B cell (primary cell): ENCODE measurements around the gene BMP5. TPM values are rescaled to one million over a fixed set of nuclear protein-coding genes. Genes with fewer than 3 reads are reported as not detected.

Source experiments
- ATAC-seq: fragments of 200-7000 bp; cut with Tn5 transposase; one replicate; pipeline ENCODE4 v1.10.0; 2021; ENCODE audit warnings: low read depth, mild to moderate bottlenecking, moderate number of reproducible peaks, moderate library complexity
- CTCF ChIA-PET: fragments of 350-600 bp; sonication (Branson Sonifier 250); formaldehyde crosslinking; loops from one replicate; lab custom pipeline; 2021; ENCODE audit warnings: antibody characterized with exemption, inconsistent platforms; lab: Charles Lee
- POLR2A ChIA-PET: fragments of 350-600 bp; sonication (Branson Sonifier 250); formaldehyde crosslinking; loops from one replicate; lab custom pipeline; 2021; ENCODE audit warnings: antibody characterized with exemption; lab: Charles Lee
- DNase-seq: peaks from one replicate; pipeline ENCODE4 v3.0.0; 2013
- H2AFZ ChIP-seq: 2 replicates; pipeline ENCODE4 v1.6.1; 2012; ENCODE audit warnings: mild to moderate bottlenecking, low read depth, low read length; ENCODE audit not compliant: insufficient read depth, poor library complexity, severe bottlenecking
- H3K27ac ChIP-seq, 2 donors: 1 replicate in 1 of 2; 2 replicates in 1 of 2; pipeline ENCODE4 v1.5.1; 2012 to 2013; ENCODE audit warnings: low read length in 2 of 2, mild to moderate bottlenecking in 2 of 2, moderate library complexity in 1 of 2
- H3K27me3 ChIP-seq, 4 experiments: fragments of 200-600 bp in 1 of 4; sonication (generic) in 1 of 4; replicated peaks in 1 of 4; 1 replicate in 2 of 4; 2 replicates in 2 of 4; pipeline versions ENCODE4 v1.6.1 to v1.7.0; 2013 to 2016; ENCODE audit warnings: low read length in 3 of 4, mild to moderate bottlenecking in 2 of 4, mixed read lengths in 1 of 4, moderate library complexity in 1 of 4; ENCODE audit not compliant: insufficient read depth in 4 of 4, control insufficient read depth in 3 of 4; ENCODE audit errors: control extremely low read depth in 1 of 4
- H3K36me3 ChIP-seq, 2 experiments: replicated peaks in 1 of 2; 1 replicate in 1 of 2; 2 replicates in 1 of 2; pipeline versions ENCODE4 v1.6.1 to v1.7.1; 2013; ENCODE audit warnings: low read length in 1 of 2; ENCODE audit not compliant: insufficient read depth in 2 of 2, control insufficient read depth in 1 of 2; ENCODE audit errors: control extremely low read depth in 1 of 2, extremely low read depth in 1 of 2
- H3K4me1 ChIP-seq, 2 donors: fragments of 200-600 bp in 1 of 2; sonication (generic) in 1 of 2; 1 replicate in 1 of 2; 2 replicates in 1 of 2; pipeline versions ENCODE4 v1.5.1 to v1.6.1; 2013 to 2017; ENCODE audit warnings: low read length in 2 of 2; ENCODE audit not compliant: control insufficient read depth in 2 of 2, insufficient read depth in 2 of 2
- H3K4me2 ChIP-seq: replicated peaks from 2 replicates; pipeline ENCODE3; 2012; ENCODE audit warnings: mild to moderate bottlenecking, low read depth, low read length; ENCODE audit not compliant: poor library complexity, severe bottlenecking
- H3K4me3 ChIP-seq, 5 experiments: fragments of 200-600 bp in 1 of 5; sonication (generic) in 1 of 5; 1 replicate in 3 of 5; 2 replicates in 2 of 5; pipeline versions ENCODE4 v1.5.1 to v1.7.0; 2011 to 2016; ENCODE audit warnings: low read length in 4 of 5, mild to moderate bottlenecking in 4 of 5, low read depth in 2 of 5, control low read depth in 1 of 5, moderate library complexity in 1 of 5; ENCODE audit not compliant: insufficient read depth in 1 of 5; ENCODE audit errors: control extremely low read depth in 1 of 5, extremely low read depth in 1 of 5
- H3K79me2 ChIP-seq: fragments of 200-600 bp; sonication (generic); one replicate; pipeline ENCODE4 v1.6.0; 2016; ENCODE audit warnings: low read length; ENCODE audit not compliant: control insufficient read depth, insufficient read depth
- H3K9ac ChIP-seq: fragments of 200-600 bp; sonication (generic); 2 replicates; pipeline ENCODE4 v1.6.1; 2017; ENCODE audit warnings: mild to moderate bottlenecking, low read length, moderate library complexity
- H3K9me3 ChIP-seq, 3 donors: one replicate each; pipeline versions ENCODE4 v1.6.1 to v1.7.1; 2013; ENCODE audit warnings: low read length in 2 of 3; ENCODE audit not compliant: control insufficient read depth in 2 of 3, insufficient read depth in 1 of 3; ENCODE audit errors: control extremely low read depth in 1 of 3
- H4K20me1 ChIP-seq: 2 replicates; pipeline ENCODE4 v1.6.0; 2012; ENCODE audit warnings: mild to moderate bottlenecking, low read length; ENCODE audit not compliant: insufficient read depth, control insufficient read depth, poor library complexity, severe bottlenecking
- H3K27ac Mint-ChIP-seq: one replicate; pipeline ENCODE4 v1.8.0; 2021; ENCODE audit warnings: mixed read lengths
- H3K27me3 Mint-ChIP-seq: one replicate; pipeline ENCODE4 v1.8.0; 2021; ENCODE audit warnings: mixed read lengths
- H3K4me1 Mint-ChIP-seq: one replicate; pipeline ENCODE4 v1.8.0; 2021; ENCODE audit warnings: mixed read lengths
- H3K4me3 Mint-ChIP-seq: one replicate; pipeline ENCODE4 v1.8.0; 2021; ENCODE audit warnings: mixed read lengths
- H3K9me3 Mint-ChIP-seq: one replicate; pipeline ENCODE4 v1.8.0; 2022; ENCODE audit warnings: mixed read lengths; ENCODE audit not compliant: insufficient read depth
- CTCF ChIP-seq: fragments of 200-600 bp; IDR thresholded peaks from one replicate; pipeline ENCODE4 v1.8.0; 2022; ENCODE audit warnings: antibody characterized with exemption, mild to moderate bottlenecking
- EZH2 ChIP-seq: IDR thresholded peaks from 2 replicates; pipeline ENCODE4 v1.6.1; 2012; ENCODE audit warnings: borderline replicate concordance, low read depth, mild to moderate bottlenecking, moderate library complexity, low read length; ENCODE audit not compliant: insufficient read depth, poor library complexity, severe bottlenecking
- WGBS: methylation state at CpG from one replicate; pipeline ENCODE4 v1.1.5; 2013; ENCODE audit warnings: missing lambda C conversion rate; ENCODE audit not compliant: insufficient coverage; 5-methylcytosine and 5-hydroxymethylcytosine counted together
- intact Hi-C: fragments of 100-400 bp; cut with micrococcal nuclease; formaldehyde crosslinking; loops from one replicate; pipeline ENCODE4 v1.10.0; 2022
- polyA plus RNA-seq: library from polyadenylated mRNA; depleted of rRNA; stranded (reverse); fragments of >200 nt; gene quantifications from 2 replicates; pipeline ENCODE4 v1.2.3, GENCODE V29; 2012
- total RNA-seq, 2 donors: library from RNA; stranded (reverse); fragments of 120-200 nt in 1 of 2; gene quantifications; 1 replicate in 1 of 2; 2 replicates in 1 of 2; pipeline versions ENCODE4 v1.2.3 to v1.2.4, GENCODE V29; 2013 to 2022

Gene BMP5
- total and polyA plus RNA-seq, 2 donors (not counting 1 experiment from before 2014, with no cell fraction given), result not detected

GRCh38 chr6:55819811-55820210 lies 55.6 kb downstream of the BMP5 start:
- WGBS, result no CpG with 5 or more reads among the region's 4 CpGs
- ATAC-seq (no peak), DNase-seq (no peak)
- H3K27me3 ChIP-seq, result no peaks in the 10 kb centered on the region
- no peaks in the 10 kb centered on the region for H3K79me2 ChIP-seq
- no peaks in the 10 kb centered on the region for H3K4me1 Mint-ChIP-seq
- no peak overlapping the region for H2AFZ ChIP-seq
- no peak for TF ChIP-seq EZH2
- TF ChIP-seq CTCF, result no peak
- no peaks in the 10 kb centered on the region for H4K20me1 ChIP-seq
- POLR2A ChIA-PET, result no interaction called here
- CTCF ChIA-PET, result no interaction called here
- intact Hi-C loops, result no loop called here
- H3K27me3 Mint-ChIP-seq, result no peaks in the 10 kb centered on the region
- no peak overlapping the region for H3K27ac Mint-ChIP-seq
- no peak overlapping the region for H3K27ac ChIP-seq
- no peaks in the 10 kb centered on the region for H3K4me1 ChIP-seq
- no peaks in the 10 kb centered on the region for H3K36me3 ChIP-seq
- peaks cover 2% of the 10 kb centered on the region for H3K9me3 Mint-ChIP-seq
- H3K9ac ChIP-seq, result no peak overlapping the region
- no peak overlapping the region for H3K4me2 ChIP-seq
- H3K9me3 ChIP-seq, result no peaks in the 10 kb centered on the region
- H3K4me3 ChIP-seq, result no peak overlapping the region
- H3K4me3 Mint-ChIP-seq, result no peak overlapping the region

GRCh38 chr6:55818482-55818881 lies 56.9 kb downstream of the BMP5 start:
- H3K79me2 ChIP-seq, result no peaks in the 10 kb centered on the region
- no peaks in the 10 kb centered on the region for H3K27me3 Mint-ChIP-seq
- intact Hi-C loops, result no loop called here
- WGBS, result 80% methylated on average over 1 of the region's 2 CpGs
- H3K9me3 Mint-ChIP-seq, result peaks cover 2% of the 10 kb centered on the region
- no peaks in the 10 kb centered on the region for H3K9me3 ChIP-seq
- no peak overlapping the region for H3K9ac ChIP-seq
- H3K27ac ChIP-seq, result no peak overlapping the region
- ATAC-seq (no peak), DNase-seq (no peak)
- no peak for TF ChIP-seq EZH2
- TF ChIP-seq CTCF, result no peak
- no peaks in the 10 kb centered on the region for H3K36me3 ChIP-seq
- POLR2A ChIA-PET, result no interaction called here
- H3K27ac Mint-ChIP-seq, result no peak overlapping the region
- no peaks in the 10 kb centered on the region for H3K4me1 Mint-ChIP-seq
- CTCF ChIA-PET, result no interaction called here
- no peak overlapping the region for H3K4me2 ChIP-seq
- no peaks in the 10 kb centered on the region for H3K27me3 ChIP-seq
- no peak overlapping the region for H2AFZ ChIP-seq
- H3K4me3 ChIP-seq, result no peak overlapping the region
- no peak overlapping the region for H3K4me3 Mint-ChIP-seq
- no peaks in the 10 kb centered on the region for H4K20me1 ChIP-seq
- no peaks in the 10 kb centered on the region for H3K4me1 ChIP-seq
